A549 (cell line): ENCODE results near the gene CYB5D1.

Experiments
- BHLHE40 ChIP-seq: IDR thresholded peaks from 2 replicates; pipeline ENCODE4 v1.6.1; 2012; ENCODE audit warnings: low read depth, low read length, inconsistent platforms
- EHMT2 ChIP-seq: fragments of 200-600 bp; sonication (generic); IDR thresholded peaks from 2 replicates; pipeline ENCODE4 v1.6.1; 2016; ENCODE audit warnings: antibody characterized with exemption, low read depth, mild to moderate bottlenecking, moderate library complexity
- EP300 ChIP-seq, 2 experiments: fragments of >200 bp; sonication (Bioruptor Twin); formaldehyde crosslinking; IDR thresholded peaks; 2 replicates in 1 of 2; 3 replicates in 1 of 2; pipeline ENCODE4 v1.6.1; 2016 to 2017
- MYC ChIP-seq: IDR thresholded peaks from 2 replicates; pipeline ENCODE4 v1.6.1; 2012; ENCODE audit warnings: mild to moderate bottlenecking, inconsistent platforms, low read length, improper control_type of control experiment, borderline replicate concordance
- PBX3 ChIP-seq: IDR thresholded peaks from 2 replicates; pipeline ENCODE4 v1.6.1; 2012
- RAD21 ChIP-seq, 2 experiments: fragments of >200 bp in 1 of 2; sonication (Bioruptor Twin) in 1 of 2; formaldehyde crosslinking in 1 of 2; IDR thresholded peaks in 1 of 2; conservative IDR thresholded peaks in 1 of 2; 2 replicates in 1 of 2; 3 replicates in 1 of 2; pipeline ENCODE4 v1.6.1; 2012 to 2018; ENCODE audit warnings: inconsistent platforms in 1 of 2
- RNF2 ChIP-seq: fragments of 200-600 bp; sonication (generic); IDR thresholded peaks from 2 replicates; pipeline ENCODE4 v1.6.1; 2016; ENCODE audit warnings: low read depth, mild to moderate bottlenecking, antibody characterized with exemption, moderate library complexity, borderline replicate concordance
- SREBF2 ChIP-seq: fragments of 450-650 bp; IDR thresholded peaks from 2 replicates; pipeline ENCODE4 v1.6.1; 2014; ENCODE audit warnings: mild to moderate bottlenecking, moderate library complexity
- TF ChIP-seq, protein P1 (sequence below): fragments of >200 bp; sonication (Bioruptor Twin); formaldehyde crosslinking; IDR thresholded peaks from 3 replicates; pipeline ENCODE4 v1.5.1; 2016

DNA sequence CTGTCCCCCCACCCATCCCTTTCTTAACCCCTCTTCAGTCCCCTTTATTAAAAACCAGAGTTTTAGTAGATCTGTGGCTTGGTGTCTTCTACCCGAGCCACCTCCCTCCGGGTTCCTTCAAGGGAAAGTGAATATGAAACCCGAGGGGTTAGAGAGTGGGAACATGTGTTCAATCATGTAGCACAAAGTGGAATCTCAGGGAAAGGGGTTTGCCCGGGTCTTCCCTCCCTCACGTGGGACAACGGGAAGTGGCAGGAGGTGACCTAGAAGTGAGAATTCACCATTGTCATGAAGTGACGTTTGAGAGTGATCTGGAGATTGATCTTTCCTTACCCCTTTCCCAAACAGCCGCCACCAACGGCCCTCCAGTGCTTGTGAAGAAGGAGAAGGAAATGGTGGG lies 53.3 kb downstream of the CYB5D1 start:
- TF ChIP-seq, protein P1, sequence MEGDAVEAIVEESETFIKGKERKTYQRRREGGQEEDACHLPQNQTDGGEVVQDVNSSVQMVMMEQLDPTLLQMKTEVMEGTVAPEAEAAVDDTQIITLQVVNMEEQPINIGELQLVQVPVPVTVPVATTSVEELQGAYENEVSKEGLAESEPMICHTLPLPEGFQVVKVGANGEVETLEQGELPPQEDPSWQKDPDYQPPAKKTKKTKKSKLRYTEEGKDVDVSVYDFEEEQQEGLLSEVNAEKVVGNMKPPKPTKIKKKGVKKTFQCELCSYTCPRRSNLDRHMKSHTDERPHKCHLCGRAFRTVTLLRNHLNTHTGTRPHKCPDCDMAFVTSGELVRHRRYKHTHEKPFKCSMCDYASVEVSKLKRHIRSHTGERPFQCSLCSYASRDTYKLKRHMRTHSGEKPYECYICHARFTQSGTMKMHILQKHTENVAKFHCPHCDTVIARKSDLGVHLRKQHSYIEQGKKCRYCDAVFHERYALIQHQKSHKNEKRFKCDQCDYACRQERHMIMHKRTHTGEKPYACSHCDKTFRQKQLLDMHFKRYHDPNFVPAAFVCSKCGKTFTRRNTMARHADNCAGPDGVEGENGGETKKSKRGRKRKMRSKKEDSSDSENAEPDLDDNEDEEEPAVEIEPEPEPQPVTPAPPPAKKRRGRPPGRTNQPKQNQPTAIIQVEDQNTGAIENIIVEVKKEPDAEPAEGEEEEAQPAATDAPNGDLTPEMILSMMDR: no peak
- no peak for TF ChIP-seq EP300 (IDR thresholded peaks at IDR 0.05)
- no peak for TF ChIP-seq RNF2
- no peak for TF ChIP-seq BHLHE40
- TF ChIP-seq EHMT2: no peak
- TF ChIP-seq RAD21 (conservative IDR thresholded peaks at IDR 0.05 in 1 of 2, IDR thresholded peaks at IDR 0.05 in 1 of 2): no peak
- no peak for TF ChIP-seq MYC
- no peak for TF ChIP-seq PBX3
- TF ChIP-seq SREBF2: no peak
